HepG2 (cell line): ENCODE data around the gene TP53TG5. TPM values are rescaled to one million over a fixed set of nuclear protein-coding genes. Genes with fewer than 3 reads are reported as not detected.

ENCODE experiments used
- ATF5 ChIP-seq: sonication (generic); formaldehyde crosslinking; IDR thresholded peaks from 2 replicates; pipeline ENCODE4 v1.4.0; 2020; ENCODE audit warnings: mild to moderate bottlenecking, low read depth, missing genetic modification reagents
- CHD4 ChIP-seq: fragments of 200-600 bp; sonication (generic); IDR thresholded peaks from 2 replicates; pipeline ENCODE4 v1.7.0; 2017; ENCODE audit warnings: mild to moderate bottlenecking, low read length, borderline replicate concordance
- ETV5 ChIP-seq: IDR thresholded peaks from 2 replicates; pipeline ENCODE4 v1.6.1; 2018; ENCODE audit warnings: missing biosample characterization, missing genetic modification reagents, inconsistent platforms, borderline replicate concordance
- HCFC1 ChIP-seq: fragments of 150-350 bp; IDR thresholded peaks from 2 replicates; pipeline ENCODE4 v1.6.1; 2014; ENCODE audit warnings: low read depth, low read length
- HOXD1 ChIP-seq: sonication (generic); formaldehyde crosslinking; IDR thresholded peaks from 2 replicates; pipeline ENCODE4 v1.5.0; 2020; ENCODE audit warnings: missing genetic modification reagents
- MZF1 ChIP-seq: sonication (generic); formaldehyde crosslinking; IDR thresholded peaks from 2 replicates; pipeline ENCODE4 v1.8.1; 2023; ENCODE audit warnings: mild to moderate bottlenecking, missing genetic modification reagents, borderline replicate concordance
- PHF20 ChIP-seq: sonication (generic); formaldehyde crosslinking; IDR thresholded peaks from 2 replicates; pipeline ENCODE4 v1.5.0; 2020; ENCODE audit warnings: mild to moderate bottlenecking, missing genetic modification reagents
- PHF21A ChIP-seq: sonication (generic); formaldehyde crosslinking; IDR thresholded peaks from 2 replicates; pipeline ENCODE4 v1.5.0; 2020; ENCODE audit warnings: mild to moderate bottlenecking, missing genetic modification reagents
- RORA ChIP-seq: sonication (generic); formaldehyde crosslinking; IDR thresholded peaks from 2 replicates; pipeline ENCODE4 v1.5.0; 2020; ENCODE audit warnings: mild to moderate bottlenecking, missing genetic modification reagents, moderate library complexity
- RXRB ChIP-seq: IDR thresholded peaks from 2 replicates; pipeline ENCODE4 v1.6.1; 2016; ENCODE audit warnings: borderline replicate concordance, missing genetic modification reagents, missing compliant biosample characterization
- SMARCE1 ChIP-seq: fragments of 450-650 bp; IDR thresholded peaks from 2 replicates; pipeline ENCODE4 v1.6.1; 2017; ENCODE audit warnings: borderline replicate concordance
- SNAPC4 ChIP-seq: sonication (generic); formaldehyde crosslinking; IDR thresholded peaks from 2 replicates; pipeline ENCODE4 v1.4.0; 2020; ENCODE audit warnings: mild to moderate bottlenecking, missing genetic modification reagents
- SYNCRIP ChIP-seq: fragments of 200-400 bp; formaldehyde crosslinking; IDR thresholded peaks from 2 replicates; pipeline ENCODE4 v1.6.1; 2018; ENCODE audit warnings: mild to moderate bottlenecking, low read depth, low read length; ENCODE audit not compliant: insufficient read depth
- TRIM24 ChIP-seq: sonication (generic); formaldehyde crosslinking; IDR thresholded peaks from 2 replicates; pipeline ENCODE4 v1.8.0; 2022; ENCODE audit warnings: mild to moderate bottlenecking, missing genetic modification reagents
- WIZ ChIP-seq: sonication (generic); formaldehyde crosslinking; IDR thresholded peaks from 2 replicates; pipeline ENCODE4 v1.5.1; 2020; ENCODE audit warnings: mild to moderate bottlenecking, missing genetic modification reagents
- ZFP37 ChIP-seq: sonication (generic); formaldehyde crosslinking; IDR thresholded peaks from 2 replicates; pipeline ENCODE4 v1.4.0; 2020; ENCODE audit warnings: missing genetic modification reagents, borderline replicate concordance
- ZFY ChIP-seq: sonication (generic); formaldehyde crosslinking; IDR thresholded peaks from 2 replicates; pipeline ENCODE4 v1.4.0; 2020; ENCODE audit warnings: missing genetic modification reagents
- ZNF235 ChIP-seq: sonication (generic); formaldehyde crosslinking; IDR thresholded peaks from 2 replicates; pipeline ENCODE4 v1.8.1; 2023; ENCODE audit warnings: mild to moderate bottlenecking, missing genetic modification reagents, borderline replicate concordance
- ZNF589 ChIP-seq: sonication (generic); formaldehyde crosslinking; conservative IDR thresholded peaks from 2 replicates; pipeline ENCODE4 v1.8.0; 2022; ENCODE audit warnings: mild to moderate bottlenecking, moderate library complexity, missing genetic modification reagents
- ZNF614 ChIP-seq: IDR thresholded peaks from 2 replicates; pipeline ENCODE4 v1.6.1; 2018; ENCODE audit warnings: missing biosample characterization, missing genetic modification reagents, inconsistent platforms, borderline replicate concordance
- ZNF768 ChIP-seq: sonication (generic); formaldehyde crosslinking; IDR thresholded peaks from 2 replicates; pipeline ENCODE4 v1.4.0; 2020; ENCODE audit warnings: missing genetic modification reagents
- ZNF788 ChIP-seq: sonication (generic); formaldehyde crosslinking; IDR thresholded peaks from 2 replicates; pipeline ENCODE4 v1.5.0; 2020; ENCODE audit warnings: mild to moderate bottlenecking, missing genetic modification reagents, borderline replicate concordance
- ZXDC ChIP-seq: sonication (generic); formaldehyde crosslinking; IDR thresholded peaks from 2 replicates; pipeline ENCODE4 v1.5.0; 2020; ENCODE audit warnings: mild to moderate bottlenecking, missing genetic modification reagents
- polyA plus RNA-seq, 8 experiments: library from polyadenylated mRNA; depleted of rRNA in 3 of 8; stranded (reverse) in 7 of 8; unstranded in 1 of 8; fragments of >200 nt; fragmentation: Illumina TruSeq in 4 of 8; extraction: Trizol in 4 of 8; gene quantifications; 2 replicates each; pipeline versions ENCODE4 v1.2.1 to v1.2.3, GENCODE V29; 2011 to 2016; ENCODE audit warnings: low read depth in 4 of 8, missing spikeins in 1 of 8, mixed read lengths in 1 of 8; ENCODE audit not compliant: insufficient read depth in 1 of 8
- total RNA-seq, 5 experiments: library from RNA; depleted of rRNA; stranded (reverse); fragments of >200 nt; fragmentation: Illumina TruSeq; extraction: Trizol; gene quantifications; 2 replicates each; pipeline ENCODE4 v1.2.3, GENCODE V29; 2016; ENCODE audit warnings: low read depth in 1 of 5

The TP53TG5 gene
- total and polyA plus RNA-seq, 2 of the 13 experiments (the other 11 are each of a cell fraction or from before 2014, with no cell fraction given) = 0.11 TPM; not detected in 1

DNA sequence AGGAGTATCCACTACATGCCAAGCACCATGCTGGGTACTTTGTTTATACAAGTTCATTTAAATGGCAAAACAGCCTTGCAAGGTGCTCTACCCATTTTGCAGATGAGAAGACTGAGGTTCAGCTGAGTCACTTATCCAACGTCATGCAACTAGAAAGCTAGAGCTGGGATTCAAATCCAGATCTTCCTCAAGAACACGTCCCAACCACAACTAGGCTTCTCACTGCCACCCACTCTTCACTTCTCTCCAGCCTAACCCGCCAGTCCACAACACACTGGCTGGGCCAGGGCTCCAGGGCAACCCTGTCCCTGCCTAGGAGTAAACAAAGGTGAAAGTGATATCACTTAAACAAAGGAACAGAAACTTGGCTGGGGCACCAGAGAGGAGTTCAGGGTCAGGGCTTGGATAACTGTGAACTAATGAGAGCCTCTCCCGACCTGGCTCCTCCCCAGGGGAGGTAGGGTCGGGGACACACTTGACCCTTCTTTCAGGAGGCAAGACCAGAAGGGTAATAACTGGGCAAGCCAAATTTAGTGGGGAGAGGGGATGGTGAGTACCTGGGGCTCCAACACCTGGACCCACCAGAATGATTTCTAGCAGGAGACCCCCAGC is 37.8 kb downstream of the TP53TG5 start (continued):
- no peak for TF ChIP-seq ATF5 (CRISPR knock-in tag)
- no peak for TF ChIP-seq ZFY (CRISPR knock-in tag)
- peak; percentile 100 for TF ChIP-seq CHD4
- TF ChIP-seq PHF21A (CRISPR knock-in tag) = peak; percentile 87
- TF ChIP-seq SNAPC4 (CRISPR knock-in tag) = no peak
- peak; percentile 40; the same call in 1 of the 2 replicates for TF ChIP-seq ETV5
- TF ChIP-seq ZNF768 (CRISPR knock-in tag) = peak; percentile 44; the same call in 1 of the 2 replicates
- TF ChIP-seq HOXD1 (CRISPR knock-in tag) = no peak
- TF ChIP-seq ZNF589 (CRISPR knock-in tag) = no peak
- no peak for TF ChIP-seq SYNCRIP
- no peak for TF ChIP-seq ZNF235 (CRISPR knock-in tag)
- no peak for TF ChIP-seq SMARCE1
- TF ChIP-seq MZF1 = no peak
- peak; percentile 92 for TF ChIP-seq RXRB (CRISPR knock-in tag)
- TF ChIP-seq ZNF788 = peak; percentile 64; the same call in 1 of the 2 replicates
- no peak for TF ChIP-seq RORA
- TF ChIP-seq WIZ (CRISPR knock-in tag) = no peak
- TF ChIP-seq HCFC1 = no peak
- 0 out of 2 replicates have a peak, but pooled peaks have one; percentile 9 for TF ChIP-seq ZFP37 (CRISPR knock-in tag)
- peak; percentile 60; the same call in 1 of the 2 replicates for TF ChIP-seq ZNF614 (CRISPR knock-in tag)
- no peak for TF ChIP-seq ZXDC
- TF ChIP-seq TRIM24 (CRISPR knock-in tag) = peak; percentile 47; the same call in 1 of the 2 replicates
- no peak for TF ChIP-seq PHF20
